SJSA1 (cell line): ENCODE data around the gene LUC7L3. TPM values are rescaled to one million over a fixed set of nuclear protein-coding genes. Genes with fewer than 3 reads are reported as not detected.

Experiments used
- DNase-seq, 2 experiments: peaks; one replicate each; pipeline ENCODE4 v3.0.0-alpha.2; 2015 to 2020; ENCODE audit warnings: low spot score in 2 of 2, low read depth in 1 of 2
- H3K27ac ChIP-seq: fragments of 250-450 bp; sonication (Bioruptor Pico); 2 replicates; pipeline ENCODE4 v1.5.1; 2020; ENCODE audit warnings: mild to moderate bottlenecking, moderate library complexity
- H3K27me3 ChIP-seq: fragments of 250-450 bp; sonication (Bioruptor Pico); replicated peaks from 2 replicates; pipeline ENCODE4 v1.5.1; 2020; ENCODE audit warnings: mild to moderate bottlenecking, moderate library complexity
- H3K36me3 ChIP-seq: fragments of 250-450 bp; sonication (Bioruptor Pico); 2 replicates; pipeline ENCODE4 v1.5.1; 2020; ENCODE audit warnings: mild to moderate bottlenecking
- H3K4me1 ChIP-seq: fragments of 250-450 bp; sonication (Bioruptor Pico); replicated peaks from 2 replicates; pipeline ENCODE4 v1.6.1; 2021; ENCODE audit warnings: mild to moderate bottlenecking
- H3K4me3 ChIP-seq: fragments of 250-450 bp; sonication (Bioruptor Pico); 2 replicates; pipeline ENCODE4 v1.5.1; 2020; ENCODE audit warnings: mild to moderate bottlenecking
- H3K9me3 ChIP-seq: fragments of 250-450 bp; sonication (Bioruptor Pico); replicated peaks from 2 replicates; pipeline ENCODE4 v1.5.1; 2020; ENCODE audit warnings: mild to moderate bottlenecking
- total RNA-seq: library from RNA; depleted of rRNA; stranded (reverse); fragments of >200 nt; shearing (Covaris generic); gene quantifications from 2 replicates; pipeline ENCODE4 v1.2.3, GENCODE V29; 2014

The LUC7L3 gene
- total RNA-seq, 1 experiment from 2014 or later = 46.4 TPM

DNA sequence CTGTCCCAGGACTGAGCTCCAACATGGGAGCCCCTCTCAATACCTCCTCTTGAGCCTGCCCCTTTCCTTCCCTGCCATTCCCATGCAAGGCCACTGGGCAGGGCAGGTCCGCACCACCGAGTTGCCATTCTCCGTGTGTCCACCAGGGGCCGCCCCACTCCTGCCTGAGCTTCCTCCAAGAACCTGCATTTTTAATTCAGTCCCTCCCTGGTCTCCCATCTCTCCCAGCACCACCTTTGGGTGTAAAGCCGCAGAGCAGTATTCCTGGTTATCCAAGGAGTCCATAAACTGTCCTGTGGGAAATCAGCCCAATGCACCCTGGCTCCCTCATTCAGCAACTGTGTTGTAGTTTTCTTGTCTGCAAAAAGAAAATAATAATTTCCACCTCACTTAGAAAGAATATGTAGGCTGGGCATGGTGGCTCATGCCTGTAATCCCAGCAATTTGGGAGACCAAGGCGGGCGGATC is 63.8 kb downstream of the LUC7L3 start:
- no peaks in the 10 kb centered on the region for H3K4me1 ChIP-seq
- H3K4me3 ChIP-seq = no peak overlapping the region
- H3K9me3 ChIP-seq = 0 out of 2 replicates have a peak, but pooled peaks cover 3% of the 10 kb centered on the region
- peak; percentile 82 to 91 for DNase-seq
- H3K27ac ChIP-seq = no peak overlapping the region
- H3K36me3 ChIP-seq = no peaks in the 10 kb centered on the region
- H3K27me3 ChIP-seq = no peaks in the 10 kb centered on the region

GRCh38 chr17:50783905-50784304 is 64.5 kb downstream of the LUC7L3 start:
- DNase-seq = no peak
- H3K4me3 ChIP-seq = no peak overlapping the region
- no peak overlapping the region for H3K27ac ChIP-seq
- H3K27me3 ChIP-seq = no peaks in the 10 kb centered on the region; the same call in 1 of the 2 replicates
- H3K9me3 ChIP-seq = no peaks in the 10 kb centered on the region
- H3K4me1 ChIP-seq = no peaks in the 10 kb centered on the region
- H3K36me3 ChIP-seq = no peaks in the 10 kb centered on the region

DNA sequence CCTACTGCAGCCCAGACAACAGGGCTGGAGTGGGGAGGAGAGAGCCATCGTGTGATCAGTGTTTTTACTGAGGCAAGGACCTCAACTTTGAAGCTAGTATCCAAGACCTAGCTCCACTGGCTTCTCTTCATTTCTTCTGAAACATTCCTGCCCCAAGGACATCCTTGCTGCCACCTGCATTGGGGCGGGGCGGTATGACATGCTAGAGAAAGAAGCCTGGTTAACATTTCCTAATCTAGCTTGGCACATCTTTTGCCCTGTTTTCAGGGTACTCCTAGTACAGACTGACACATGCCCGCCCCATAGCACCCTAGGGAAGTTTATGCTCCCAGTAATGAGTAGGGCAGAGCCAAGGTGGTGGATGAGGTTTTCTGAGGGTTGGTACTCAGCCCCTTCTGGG is 65.7 kb downstream of the LUC7L3 start:
- H3K4me3 ChIP-seq = no peak overlapping the region
- no peak for DNase-seq
- H3K27ac ChIP-seq = no peak overlapping the region
- H3K36me3 ChIP-seq = no peaks in the 10 kb centered on the region
- no peaks in the 10 kb centered on the region for H3K4me1 ChIP-seq
- H3K27me3 ChIP-seq = no peaks in the 10 kb centered on the region; the same call in 1 of the 2 replicates
- no peaks in the 10 kb centered on the region for H3K9me3 ChIP-seq

DNA sequence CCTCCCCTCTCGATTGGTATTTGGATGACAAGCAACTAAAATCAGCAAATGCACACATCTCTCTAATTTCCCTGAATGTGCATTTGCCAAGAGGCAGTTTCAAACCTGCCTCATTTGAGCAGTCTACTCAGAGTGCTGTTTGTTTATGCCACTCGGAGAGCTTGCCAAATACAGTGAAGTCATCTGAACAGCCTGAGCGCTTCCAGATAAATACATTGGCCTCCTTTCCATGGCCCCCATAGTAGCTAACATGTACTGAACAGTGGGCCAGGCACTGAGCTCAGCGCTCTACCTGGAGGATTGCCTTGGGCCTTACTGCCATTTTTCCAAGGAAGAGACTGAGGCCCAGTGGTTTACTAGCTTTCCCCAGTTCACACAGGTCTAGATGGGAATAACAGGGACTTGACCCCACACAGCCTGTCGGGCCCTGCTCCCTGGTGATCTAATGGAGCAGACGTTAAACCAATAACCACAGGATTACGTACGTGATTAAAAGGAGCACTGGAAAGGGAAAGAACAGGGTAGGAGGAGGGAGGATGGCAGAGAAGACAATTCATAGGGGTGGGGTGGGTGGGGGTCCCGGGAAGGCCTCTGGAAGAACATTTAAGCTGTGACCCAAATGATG is 66.7 kb downstream of the LUC7L3 start:
- H3K4me1 ChIP-seq = no peaks in the 10 kb centered on the region
- no peaks in the 10 kb centered on the region; the same call in 1 of the 2 replicates for H3K27me3 ChIP-seq
- H3K4me3 ChIP-seq = no peak overlapping the region
- H3K27ac ChIP-seq = no peak overlapping the region
- no peaks in the 10 kb centered on the region for H3K9me3 ChIP-seq
- H3K36me3 ChIP-seq = no peaks in the 10 kb centered on the region
- DNase-seq = no peak

DNA sequence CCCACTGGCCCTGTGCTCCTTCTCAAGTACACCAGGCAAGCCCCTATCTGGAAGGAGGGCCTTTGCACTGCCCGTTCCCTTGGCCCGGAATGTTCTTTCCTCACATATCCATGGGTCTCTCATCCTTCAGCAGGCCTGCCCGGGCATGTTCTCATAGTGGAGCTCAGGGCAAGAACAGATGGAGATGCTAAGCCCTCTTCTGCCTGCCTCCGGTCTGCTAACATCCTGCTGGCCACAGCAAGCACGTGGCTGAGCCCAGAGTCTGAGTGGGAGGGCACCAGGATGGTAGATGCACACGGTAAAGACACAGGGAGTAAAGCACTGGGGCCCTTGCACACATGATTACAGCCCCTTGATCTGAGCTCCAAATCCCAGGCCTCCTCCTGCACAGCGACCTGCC is 67.7 kb downstream of the LUC7L3 start:
- Histone ChIP-seq H3K27me3 (no peaks in the 10 kb centered on the region; the same call in 1 of the 2 replicates), H3K27ac (no peak overlapping the region), H3K4me3 (no peak overlapping the region), H3K36me3 (no peaks in the 10 kb centered on the region), H3K4me1 (no peaks in the 10 kb centered on the region), H3K9me3 (no peaks in the 10 kb centered on the region)
- no peak for DNase-seq

DNA sequence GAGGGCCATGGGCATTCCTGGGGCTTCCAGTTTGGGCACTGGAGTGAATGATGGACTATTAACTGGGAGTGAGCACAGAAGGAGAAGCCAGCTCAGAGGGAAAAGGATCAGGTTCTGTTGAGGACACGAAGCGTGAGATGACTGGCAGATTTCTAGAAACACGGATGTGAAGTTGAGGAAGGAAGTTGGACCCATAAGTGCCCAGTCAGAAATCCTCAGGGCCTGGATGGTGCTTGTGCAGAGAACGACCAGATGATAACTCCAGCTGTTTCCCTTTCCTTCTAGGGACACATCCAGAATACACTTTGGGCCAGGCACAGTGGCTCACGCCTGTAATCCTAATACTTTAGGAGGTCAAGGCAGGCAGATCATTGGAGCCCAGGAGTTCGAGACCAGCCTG is 71.2 kb downstream of the LUC7L3 start:
- H3K27me3 ChIP-seq = no peaks in the 10 kb centered on the region; the same call in 1 of the 2 replicates
- no peaks in the 10 kb centered on the region for H3K36me3 ChIP-seq
- DNase-seq = no peak
- no peak overlapping the region for H3K4me3 ChIP-seq
- no peak overlapping the region for H3K27ac ChIP-seq
- no peaks in the 10 kb centered on the region for H3K9me3 ChIP-seq
- no peaks in the 10 kb centered on the region for H3K4me1 ChIP-seq

DNA sequence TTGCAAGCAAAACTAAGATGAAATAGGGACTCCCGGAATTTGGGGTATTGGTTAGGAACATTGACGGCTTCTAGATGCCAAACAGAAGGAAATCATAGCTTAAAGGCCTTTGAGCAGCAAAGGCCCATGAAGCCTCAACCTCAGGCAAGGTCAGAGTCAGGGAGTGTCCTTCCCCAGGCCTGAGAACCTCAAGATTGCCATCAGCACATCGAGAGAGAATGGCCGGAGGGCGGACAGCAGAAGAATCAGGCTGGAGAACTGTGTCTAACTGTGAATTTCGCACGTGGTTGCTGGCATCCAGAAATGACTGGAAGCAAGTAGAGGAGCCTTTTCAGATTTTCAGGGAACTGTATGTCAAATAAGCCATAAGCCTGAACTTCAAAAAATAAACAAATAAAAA is 72.7 kb downstream of the LUC7L3 start:
- Histone ChIP-seq H3K9me3 (no peaks in the 10 kb centered on the region), H3K36me3 (no peaks in the 10 kb centered on the region), H3K27ac (no peak overlapping the region), H3K4me1 (no peaks in the 10 kb centered on the region), H3K4me3 (no peak overlapping the region), H3K27me3 (no peaks in the 10 kb centered on the region; the same call in 1 of the 2 replicates)
- DNase-seq = no peak

GRCh38 chr17:50793007-50793406 is 73.6 kb downstream of the LUC7L3 start:
- Histone ChIP-seq H3K4me3 (no peak overlapping the region), H3K4me1 (no peaks in the 10 kb centered on the region), H3K36me3 (no peaks in the 10 kb centered on the region), H3K27me3 (no peaks in the 10 kb centered on the region; the same call in 1 of the 2 replicates), H3K27ac (no peak overlapping the region), H3K9me3 (no peaks in the 10 kb centered on the region)
- DNase-seq = no peak

DNA sequence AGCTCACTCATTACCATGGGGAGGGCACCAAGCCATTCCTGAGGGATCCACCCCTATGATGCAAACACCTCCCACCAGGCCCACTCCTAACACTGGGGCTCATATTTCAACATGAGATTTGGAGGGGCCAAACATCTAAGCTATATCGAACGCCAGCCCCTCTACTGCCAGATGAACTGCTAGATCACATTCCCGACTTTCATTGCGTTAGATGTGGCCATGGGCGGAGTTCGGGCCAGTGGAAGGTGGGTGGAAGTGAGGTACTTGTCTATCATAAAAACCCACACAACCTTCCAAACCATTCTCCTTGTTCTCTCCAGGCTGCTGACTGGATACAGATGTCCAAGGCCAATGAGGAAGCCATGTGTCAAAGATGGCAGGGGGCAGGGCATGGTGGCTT is 75.0 kb downstream of the LUC7L3 start:
- Histone ChIP-seq H3K27ac (no peak overlapping the region), H3K4me3 (no peak overlapping the region), H3K36me3 (no peaks in the 10 kb centered on the region), H3K27me3 (no peaks in the 10 kb centered on the region), H3K9me3 (no peaks in the 10 kb centered on the region), H3K4me1 (no peaks in the 10 kb centered on the region)
- no peak for DNase-seq

DNA sequence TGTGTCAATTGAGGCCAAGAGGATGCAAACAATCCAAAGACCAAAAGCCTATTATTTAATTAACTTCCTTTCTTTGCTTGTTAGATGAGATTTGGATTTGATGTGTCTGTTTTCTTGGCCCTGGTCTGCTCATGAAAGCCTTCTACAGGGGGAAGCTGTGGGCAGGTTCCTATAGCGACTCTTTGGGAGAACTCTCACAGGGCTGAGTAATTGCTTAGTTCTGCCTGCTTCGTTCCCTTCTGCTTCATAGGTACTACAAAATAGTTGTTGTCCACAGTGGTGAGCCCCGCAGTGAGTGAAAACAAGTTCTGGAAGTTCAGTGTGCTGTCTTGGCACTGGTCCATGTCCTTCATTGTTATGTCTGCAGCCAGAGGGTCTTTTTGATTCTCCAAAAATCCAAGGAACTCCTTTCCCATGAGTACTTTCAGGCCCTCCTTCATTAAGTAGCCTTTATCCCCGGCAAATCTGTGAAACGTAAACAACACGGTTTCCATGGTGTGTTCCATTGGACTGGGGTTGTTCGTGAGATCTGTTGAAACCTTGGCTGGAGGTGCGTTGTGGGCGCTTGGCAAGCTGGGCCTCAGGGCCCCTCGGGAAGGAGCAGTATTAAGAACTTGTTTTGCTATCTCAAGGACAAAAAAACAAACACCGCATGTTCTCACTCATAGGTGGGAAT is 77.9 kb downstream of the LUC7L3 start:
- H3K27ac ChIP-seq = no peak overlapping the region
- no peaks in the 10 kb centered on the region for H3K36me3 ChIP-seq
- no peak for DNase-seq
- H3K27me3 ChIP-seq = no peaks in the 10 kb centered on the region
- H3K4me1 ChIP-seq = no peaks in the 10 kb centered on the region
- no peak overlapping the region for H3K4me3 ChIP-seq
- H3K9me3 ChIP-seq = no peaks in the 10 kb centered on the region

GRCh38 chr17:50798424-50799288 is 79.3 kb downstream of the LUC7L3 start:
- Histone ChIP-seq H3K4me3 (no peak overlapping the region), H3K4me1 (no peaks in the 10 kb centered on the region), H3K36me3 (no peaks in the 10 kb centered on the region), H3K27me3 (no peaks in the 10 kb centered on the region), H3K27ac (no peak overlapping the region), H3K9me3 (no peaks in the 10 kb centered on the region)
- DNase-seq = no peak

DNA sequence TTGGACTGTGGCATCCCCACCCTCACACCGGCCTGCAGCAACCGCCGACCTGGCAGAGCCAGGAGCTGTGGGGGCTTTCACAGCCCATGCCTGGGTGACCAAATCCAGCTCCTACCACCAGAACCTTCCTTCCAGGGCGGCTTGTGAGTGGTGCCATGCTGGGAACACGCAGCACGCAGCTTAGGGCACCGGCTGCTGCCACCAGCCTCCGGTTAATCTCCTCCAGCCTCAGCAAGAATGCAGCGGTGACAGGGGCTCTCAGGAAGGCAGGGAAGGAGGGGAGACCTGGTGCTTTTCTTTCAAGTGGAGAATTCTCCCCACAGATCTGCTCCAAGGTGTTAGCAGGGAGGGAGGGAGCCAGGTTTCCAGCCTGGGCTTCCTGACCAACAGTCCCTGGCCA is 80.2 kb downstream of the LUC7L3 start:
- Histone ChIP-seq H3K4me1 (no peaks in the 10 kb centered on the region), H3K9me3 (no peaks in the 10 kb centered on the region)

DNA sequence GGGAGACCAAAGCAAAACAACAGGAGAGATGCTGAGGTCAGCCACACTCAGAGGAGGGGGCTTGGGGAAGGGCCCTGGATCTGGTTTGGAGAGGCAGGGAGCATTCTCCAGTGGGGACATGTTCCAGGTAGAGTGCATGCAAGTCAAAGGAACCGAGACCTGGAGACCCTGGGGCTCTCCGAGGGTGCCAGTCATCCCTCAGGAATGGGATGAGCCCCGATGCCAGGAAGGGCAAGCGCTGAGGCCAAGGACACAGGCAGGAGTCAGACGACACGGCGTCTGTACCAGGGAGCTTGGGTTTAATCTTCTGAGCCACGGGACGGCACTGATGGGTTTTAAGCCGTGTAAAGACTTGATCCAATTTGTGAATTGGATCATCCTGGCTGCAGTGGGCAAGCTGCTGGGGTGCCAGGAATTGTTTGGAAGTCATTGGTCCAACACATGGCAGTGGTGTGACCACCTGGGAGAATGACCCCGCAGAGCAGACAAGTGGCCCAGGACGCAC is 80.8 kb downstream of the LUC7L3 start:
- Histone ChIP-seq H3K4me3 (no peak overlapping the region), H3K27ac (no peak overlapping the region), H3K27me3 (no peaks in the 10 kb centered on the region), H3K36me3 (no peaks in the 10 kb centered on the region), H3K4me1 (no peaks in the 10 kb centered on the region), H3K9me3 (no peaks in the 10 kb centered on the region)
- DNase-seq = no peak

More for the DNA sequence above, 80.2 kb downstream of the LUC7L3 start:
- Histone ChIP-seq H3K4me3 (no peak overlapping the region), H3K27ac (no peak overlapping the region), H3K36me3 (no peaks in the 10 kb centered on the region), H3K27me3 (no peaks in the 10 kb centered on the region)
- no peak for DNase-seq
